NCI-H2227 (cell line): ENCODE measurements around the gene TBCD.

Source experiments
- DNase-seq: peaks from one replicate; lab custom pipeline; 2025; ENCODE audit not compliant: unreplicated experiment; lab: John Stamatoyannopoulos, UW

The TBCD gene

DNA sequence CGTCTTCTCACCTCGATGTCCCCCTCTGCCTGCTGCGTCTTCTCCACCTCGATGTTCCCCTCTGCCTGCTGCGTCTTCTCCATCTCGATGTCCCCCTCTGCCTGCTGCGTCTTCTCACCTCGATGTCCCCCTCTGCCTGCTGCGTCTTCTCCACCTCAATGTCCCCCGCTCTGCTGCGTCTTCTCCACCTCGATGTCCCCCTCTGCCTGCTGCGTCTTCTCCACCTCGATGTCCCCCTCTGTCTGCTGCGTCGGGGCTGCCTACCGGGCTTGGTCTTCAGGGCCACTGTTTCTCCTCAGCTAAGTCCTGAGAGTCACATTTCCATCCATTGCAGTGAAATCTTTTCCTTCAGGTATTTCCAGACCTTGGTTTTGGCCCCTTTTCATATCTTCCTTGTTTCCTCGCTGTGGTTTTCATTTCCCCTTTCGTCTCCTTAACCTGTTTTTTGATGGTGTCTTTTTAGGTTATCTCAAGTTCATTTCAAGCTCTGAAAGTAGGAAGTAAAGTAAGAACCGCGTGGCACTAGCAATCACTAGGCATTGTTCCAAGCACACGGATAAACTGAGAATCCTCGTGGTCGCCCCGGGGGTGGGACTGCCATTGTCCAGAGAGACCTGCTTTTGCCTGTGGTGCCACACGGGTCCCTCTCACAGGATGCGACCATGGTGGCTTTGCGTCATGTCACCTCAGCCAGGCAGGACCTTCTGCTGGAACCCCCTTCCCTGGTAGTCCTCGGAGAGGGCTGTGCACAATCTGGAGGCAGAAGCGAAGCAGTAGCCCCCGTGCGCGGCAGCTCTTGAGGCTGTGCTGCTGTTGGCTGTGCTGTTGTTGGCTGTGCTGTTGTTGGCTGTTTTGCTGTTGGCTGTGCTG, 97.4 kb downstream of the TBCD start:
- no peak for DNase-seq

DNA sequence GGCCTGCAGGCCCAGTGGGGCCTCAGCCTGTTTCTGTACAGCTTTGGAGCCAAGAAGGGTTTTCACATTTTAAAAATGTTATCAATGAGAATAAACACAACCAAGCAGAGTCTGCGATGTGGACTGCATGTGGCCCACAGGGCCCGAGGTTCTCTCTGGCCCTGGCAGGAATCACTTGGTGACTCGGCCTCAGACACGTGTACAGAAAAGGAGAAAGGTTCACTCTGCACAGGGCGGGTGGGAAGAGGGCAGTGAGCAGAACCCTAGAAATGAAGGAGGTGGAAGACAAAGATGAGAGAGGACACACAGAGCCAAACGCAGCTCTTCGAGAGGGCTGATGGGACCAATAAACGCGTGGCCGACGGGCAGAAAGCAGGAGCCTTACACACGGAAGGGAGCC, 99.5 kb downstream of the TBCD start:
- DNase-seq = no peak

DNA sequence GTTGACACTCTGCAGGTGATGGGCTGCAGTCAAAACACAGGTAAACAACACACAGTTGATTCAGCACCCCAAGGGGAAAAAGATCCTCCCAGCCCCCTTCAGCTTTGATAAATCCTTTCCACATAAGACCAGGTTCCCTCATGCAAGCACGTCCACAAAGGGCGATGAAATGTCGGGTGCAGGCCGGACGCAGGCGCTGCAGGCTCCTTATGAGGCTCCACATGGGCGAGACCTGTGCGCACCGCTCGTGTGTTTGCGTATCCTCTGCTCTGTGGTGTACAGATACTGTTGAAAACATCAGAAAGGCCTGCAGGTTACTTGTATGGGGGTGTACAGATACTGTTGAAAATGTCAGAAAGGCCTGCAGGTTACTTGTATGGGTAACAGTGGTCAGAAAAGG, 102.4 kb downstream of the TBCD start:
- DNase-seq = no peak

DNA sequence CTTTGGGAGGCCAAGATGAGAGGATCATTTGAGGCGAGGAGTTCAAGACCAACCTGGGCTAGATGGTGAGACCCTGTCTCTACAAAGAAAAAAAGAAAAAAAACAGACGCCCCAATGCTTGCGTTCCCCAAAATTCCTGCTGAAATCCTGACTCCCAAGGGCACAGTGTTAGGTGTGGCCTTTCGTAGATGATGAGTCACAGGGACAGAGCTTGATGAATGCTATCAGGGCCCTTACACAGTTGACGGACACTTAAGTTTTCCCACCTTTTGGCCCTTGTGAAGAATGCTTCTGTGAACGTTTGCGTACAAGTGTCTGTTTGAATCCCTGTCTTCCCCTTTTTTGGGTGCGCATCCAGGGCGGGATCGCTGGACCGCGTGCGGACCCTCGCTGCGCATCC, 104.5 kb downstream of the TBCD start:
- no peak for DNase-seq

DNA sequence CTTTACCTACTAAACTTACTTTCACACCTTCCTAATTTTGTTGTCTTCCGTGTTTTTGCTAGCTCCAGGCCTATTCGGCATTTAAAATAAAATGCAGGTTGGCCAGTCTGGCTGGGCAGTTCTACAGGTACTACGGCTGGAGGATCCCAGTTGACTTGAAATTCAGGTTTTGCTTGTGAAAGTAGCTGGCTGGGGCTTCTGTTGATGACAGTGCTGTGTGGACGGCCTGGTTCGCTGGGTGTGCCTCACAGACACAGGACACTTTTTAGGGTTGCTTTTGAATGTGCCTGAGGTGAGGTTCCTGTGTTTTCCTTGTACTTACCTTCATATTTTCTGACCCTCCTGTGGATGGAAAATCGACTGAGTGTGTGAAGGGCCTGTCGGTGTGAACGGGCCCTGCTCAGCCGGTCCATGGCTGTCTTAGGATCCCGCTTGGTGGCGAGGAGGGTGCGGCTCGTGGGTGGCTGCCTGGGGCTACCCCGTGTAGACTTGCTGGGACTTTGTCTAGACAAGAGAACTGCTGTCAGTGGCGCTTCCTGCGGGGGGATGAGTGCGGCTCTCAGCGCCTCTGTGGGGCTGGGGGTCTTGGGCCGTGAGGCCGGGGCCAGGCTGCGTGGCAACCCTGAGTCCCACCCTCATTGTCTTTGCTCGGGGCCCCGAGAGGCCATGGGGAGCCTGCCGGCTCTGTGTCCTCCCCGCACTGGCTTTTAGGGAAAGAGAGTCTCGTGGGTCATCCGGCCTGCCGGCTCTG, 106.7 kb downstream of the TBCD start:
- no peak for DNase-seq

DNA sequence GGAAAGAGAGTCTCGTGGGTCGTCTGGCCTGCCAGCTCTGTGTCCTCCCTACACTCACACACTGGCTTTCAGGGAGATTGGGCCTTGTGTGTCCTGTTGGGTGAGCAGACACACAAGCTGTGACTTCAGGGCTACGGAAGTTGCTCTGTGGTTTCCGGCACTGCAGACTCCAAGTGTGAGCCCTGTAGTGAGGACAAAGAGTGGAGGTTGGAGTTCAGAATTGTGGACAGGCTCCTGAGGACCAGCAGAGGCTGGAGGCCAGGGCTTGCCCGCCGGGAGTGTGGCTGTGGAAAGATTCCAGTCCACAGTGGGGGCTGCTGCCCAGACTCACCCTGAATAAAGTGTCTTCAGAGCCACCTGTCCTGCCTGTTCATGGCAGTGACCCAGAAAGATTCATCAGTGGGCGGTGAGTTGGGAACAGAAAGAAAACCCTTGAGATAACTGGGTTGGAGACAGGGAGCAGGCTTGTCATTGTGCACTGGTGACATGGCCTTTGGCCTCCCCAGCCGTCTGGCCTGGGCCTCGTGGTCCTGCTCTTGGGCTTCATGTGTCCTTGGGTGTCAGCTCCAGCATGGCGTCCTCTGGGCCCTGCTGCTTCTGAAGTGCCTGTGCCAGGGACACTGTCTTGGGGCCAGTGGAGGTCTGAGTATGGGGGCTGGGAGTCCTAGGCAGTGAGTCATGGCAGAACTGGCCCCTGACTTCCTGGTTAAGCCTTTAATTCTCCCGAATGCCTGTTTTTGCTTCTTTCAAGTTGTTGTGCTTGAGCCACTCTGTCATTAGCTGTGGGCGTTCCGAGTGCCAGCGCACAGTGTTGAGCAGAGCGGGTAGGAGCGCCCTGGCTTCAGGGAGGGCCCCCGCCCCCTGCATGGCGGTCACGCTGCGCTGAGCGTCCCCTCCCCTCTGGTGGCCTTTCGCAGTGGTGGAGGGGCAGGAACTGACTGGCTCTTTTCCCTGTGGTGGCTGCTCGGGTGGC, 107.9 kb downstream of the TBCD start:
- peak; percentile 81 for DNase-seq

DNA sequence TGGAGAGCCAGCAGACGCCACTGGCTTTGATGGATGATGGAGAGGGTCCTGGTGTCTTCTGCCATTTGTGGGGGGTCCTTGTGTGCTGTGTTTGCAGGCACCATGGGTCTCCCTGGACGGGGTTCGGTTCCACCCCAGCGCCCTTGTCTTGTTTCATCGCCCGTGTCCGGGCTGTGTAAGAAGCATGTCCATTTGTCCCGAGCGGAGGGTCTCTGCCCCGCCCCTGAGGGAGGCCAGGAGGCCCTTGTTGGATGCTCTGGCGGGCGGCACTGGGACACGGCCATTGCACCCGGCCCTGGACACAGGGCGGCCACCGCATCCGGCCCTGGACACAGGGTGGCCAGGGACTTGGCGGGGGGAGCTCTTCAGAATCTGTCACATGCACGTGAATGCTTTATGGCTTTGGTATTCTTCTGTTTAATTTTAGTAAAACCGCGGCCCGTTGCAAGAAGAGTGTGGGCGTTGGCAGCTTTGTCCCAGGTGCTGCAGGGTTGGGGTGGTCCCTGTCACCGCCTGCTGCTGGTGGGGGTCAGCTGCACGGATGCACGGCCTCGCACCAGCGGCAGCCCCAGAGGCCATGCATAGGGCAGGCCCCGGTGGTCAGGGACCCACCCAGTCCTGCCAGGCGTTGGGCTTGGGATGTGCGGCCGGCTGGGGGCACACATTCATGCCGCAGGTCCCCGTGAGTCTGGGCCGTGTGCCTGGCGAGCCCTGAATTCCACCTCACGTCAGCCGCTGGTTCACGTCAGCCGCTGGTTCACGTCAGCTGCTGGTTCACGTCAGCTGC, 108.9 kb downstream of the TBCD start:
- no peak for DNase-seq

DNA sequence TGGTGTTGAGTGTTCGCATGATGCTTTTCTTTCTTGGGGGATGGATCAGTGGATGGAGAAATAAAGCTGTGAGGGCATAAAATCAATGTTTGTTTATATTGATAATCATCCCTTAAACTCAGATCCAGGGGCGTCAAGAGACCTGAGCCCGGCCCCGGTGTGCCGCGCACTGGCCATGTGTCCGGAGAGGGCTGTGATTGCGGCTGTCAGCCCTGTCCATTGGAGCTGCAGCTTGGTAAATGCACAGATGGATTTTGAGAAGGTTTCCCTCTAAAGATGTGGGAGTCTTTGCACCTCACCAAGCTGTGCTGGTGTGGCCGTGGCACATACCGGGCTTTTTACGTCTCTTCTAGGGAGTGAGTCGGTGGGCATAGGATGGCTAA, 109.5 kb downstream of the TBCD start:
- no peak for DNase-seq

DNA sequence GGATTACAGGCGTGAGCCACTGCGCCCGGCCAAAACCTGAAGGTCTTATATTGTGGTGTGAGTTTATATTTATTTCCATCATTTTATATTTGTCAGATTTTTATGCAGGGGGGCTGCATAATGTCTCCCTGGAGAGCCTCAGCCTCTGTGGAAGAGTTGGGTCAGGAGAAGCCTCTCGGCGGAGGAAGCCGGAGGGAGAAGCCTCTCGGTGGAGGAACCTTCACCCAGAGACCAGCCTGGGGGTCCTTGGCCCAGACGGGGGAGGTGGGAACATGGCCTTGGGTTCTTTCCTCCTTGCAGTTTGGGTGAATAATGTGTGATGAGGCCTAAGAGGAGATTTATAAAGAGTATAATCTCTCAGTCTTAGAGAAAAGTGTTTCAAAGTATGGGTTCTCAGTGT, 110.3 kb downstream of the TBCD start:
- no peak for DNase-seq

DNA sequence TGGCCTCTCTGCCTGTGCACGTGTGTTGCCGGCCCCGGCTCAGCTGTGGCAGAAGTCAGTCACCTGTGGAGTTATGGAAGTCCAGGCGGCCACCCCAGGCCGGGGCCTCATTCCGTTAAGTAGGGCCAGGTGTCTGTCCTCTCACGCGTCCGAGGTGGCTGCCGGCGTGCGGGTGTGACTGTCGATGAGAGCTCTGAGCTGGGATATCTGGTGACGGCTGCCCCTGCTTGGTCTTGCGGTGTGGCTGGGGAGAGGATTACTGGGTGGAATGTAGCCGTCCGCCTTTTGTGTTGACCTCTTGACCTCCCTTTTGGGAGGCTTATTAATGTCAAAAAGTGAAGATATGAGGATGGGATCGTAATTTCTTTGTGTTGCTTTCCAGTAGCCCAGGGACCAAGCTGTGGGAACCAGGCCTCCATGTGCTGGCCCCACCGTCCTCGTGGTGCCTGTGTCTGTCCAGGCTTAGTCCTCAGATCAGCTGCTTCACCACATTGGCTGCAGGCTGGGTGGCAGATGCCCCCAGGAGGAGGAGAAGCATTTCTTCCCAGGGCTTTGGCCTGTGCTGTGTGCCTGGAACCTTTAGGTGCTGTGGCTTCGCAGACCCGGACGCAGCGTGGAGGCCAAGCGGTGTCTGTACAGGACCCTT, 111.0 kb downstream of the TBCD start:
- DNase-seq = no peak

DNA sequence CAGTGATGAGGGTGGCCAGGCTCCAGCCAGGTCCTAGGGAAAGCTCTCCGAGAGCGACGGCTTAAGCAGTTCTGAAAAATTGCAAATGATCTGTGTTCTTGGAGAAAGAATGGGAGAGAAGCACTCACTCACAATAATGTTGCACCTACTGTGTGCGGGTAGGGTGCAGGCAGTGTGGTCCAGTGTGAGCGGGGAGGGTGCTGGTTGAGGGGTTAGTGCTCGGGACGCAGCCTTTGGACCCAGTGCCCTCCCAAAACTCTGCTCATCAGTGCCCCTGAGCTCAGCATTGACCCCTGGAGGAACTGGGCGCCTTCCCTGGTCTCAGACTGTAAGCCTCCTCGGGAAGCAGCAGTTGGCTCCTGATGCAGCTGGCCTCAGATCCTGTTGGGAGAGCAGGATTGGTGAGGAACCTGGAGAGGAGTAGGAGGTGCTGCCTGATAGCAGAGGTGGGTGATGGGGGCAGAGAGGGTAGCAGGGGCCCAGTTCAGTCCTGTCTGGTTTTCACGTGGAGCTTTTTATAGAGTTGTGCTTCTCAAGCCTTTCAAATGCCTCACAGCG, 111.6 kb downstream of the TBCD start:
- no peak for DNase-seq

DNA sequence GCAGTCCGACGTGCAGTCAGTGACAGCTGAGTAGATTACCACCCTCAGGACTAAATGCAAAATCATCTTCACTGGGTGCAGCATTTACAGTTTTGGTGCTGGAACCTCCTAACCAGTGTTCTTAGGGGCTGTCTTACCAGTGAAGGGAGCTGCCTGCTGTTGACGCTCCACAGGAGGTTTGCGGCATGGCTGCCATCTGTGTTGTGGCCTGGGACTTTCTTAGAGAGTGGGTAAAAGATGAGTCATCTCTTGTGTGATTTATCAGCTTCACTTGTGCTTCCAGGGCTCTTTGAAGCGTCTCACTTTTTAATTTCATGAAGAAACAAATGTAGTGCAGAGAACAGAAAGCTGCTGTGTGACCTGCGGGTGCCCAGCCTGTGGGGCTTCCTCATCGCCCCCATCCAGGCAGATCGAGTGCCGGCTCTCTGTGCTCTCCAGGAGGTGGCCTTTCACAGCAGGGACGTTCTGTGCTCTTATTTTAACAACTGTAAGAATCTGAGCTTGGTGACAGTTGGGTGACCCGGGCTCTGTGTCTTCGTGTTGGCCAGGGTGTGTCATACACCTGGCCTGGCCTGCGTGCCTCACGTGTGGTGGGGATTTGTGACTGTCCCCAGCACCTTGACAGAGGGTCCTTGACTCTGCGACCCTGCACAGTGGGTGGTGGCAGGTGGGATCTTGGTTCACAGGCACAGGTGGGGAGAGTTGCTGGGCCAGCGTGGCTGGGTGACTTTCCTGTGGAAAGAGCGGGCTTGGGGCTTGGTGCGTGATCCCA, 112.3 kb downstream of the TBCD start:
- peak; percentile 26 for DNase-seq

DNA sequence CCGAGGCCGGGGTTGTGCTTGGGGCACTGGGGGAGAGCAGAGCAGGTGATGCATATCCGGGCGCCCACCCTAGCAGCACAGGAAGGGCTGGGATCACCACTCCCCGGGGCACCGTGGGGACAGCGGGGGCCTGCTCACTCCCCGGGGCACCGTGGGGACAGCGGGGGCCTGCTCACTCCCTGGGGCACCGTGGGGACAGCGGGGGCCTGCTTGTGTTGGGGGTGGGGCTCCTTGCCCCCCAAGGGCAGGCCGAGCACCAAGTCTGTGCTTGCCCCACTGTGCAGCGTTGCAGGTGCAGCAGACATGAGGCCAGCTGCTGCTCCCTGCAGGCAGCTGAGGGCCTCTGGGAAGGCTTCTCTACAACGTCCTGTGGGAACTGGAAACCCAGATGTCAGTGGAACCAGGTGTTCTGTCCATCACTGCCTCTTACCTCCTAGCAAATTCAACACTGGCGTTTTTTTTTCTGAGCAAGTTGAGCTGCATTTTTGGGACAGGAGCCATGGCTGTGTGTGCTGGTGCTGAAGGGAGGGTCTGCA, 112.9 kb downstream of the TBCD start:
- no peak for DNase-seq

DNA sequence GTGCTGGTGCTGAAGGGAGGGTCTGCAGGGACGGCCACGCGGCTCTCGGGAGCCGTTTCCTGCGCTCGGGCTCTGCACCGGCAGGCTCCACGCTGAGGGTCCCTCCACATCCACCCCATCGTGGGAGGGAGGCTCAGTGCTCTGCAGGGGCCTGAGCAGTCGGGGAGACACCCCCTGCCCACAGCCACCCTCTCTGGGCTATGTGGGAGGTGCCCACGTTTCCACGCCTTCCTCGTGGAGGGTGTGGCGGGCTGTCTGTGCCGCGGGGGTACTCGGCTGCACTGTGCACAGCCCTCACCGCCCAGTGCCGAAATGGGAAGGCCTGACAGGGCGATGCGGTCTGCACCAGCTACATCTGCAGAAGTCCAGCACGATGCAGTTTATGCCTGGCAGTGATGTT, 113.4 kb downstream of the TBCD start:
- DNase-seq = no peak

DNA sequence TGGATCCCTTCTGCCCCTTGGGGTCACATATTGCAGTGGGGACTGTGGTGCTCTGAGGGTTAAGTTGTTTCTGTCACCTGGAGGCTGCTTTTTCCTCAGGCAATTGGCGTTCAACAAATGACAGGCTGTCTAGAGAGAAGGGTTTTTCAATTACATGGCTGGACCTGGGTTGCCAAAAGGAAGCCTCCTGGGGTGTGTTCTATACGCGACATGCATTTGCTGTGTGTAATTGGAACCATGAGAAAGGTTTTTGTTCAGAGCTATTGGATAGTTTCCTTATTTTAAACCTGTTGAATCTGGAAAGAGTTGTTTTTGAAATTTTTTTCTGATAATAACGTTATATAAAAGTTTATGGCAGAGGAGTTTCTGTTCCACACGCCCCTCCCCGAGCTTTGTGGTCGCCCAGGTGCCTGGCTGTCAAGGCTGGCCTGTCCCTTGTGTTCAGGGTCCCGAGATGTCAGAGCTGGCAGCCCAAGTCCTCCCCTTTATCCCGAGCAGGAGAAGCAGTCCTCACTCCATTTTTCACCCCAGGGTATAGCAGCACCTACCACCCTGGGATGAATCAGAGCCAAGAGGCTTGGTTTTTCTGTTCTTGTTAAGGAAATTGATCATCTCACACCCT, 114.0 kb downstream of the TBCD start:
- DNase-seq = peak; percentile 65

DNA sequence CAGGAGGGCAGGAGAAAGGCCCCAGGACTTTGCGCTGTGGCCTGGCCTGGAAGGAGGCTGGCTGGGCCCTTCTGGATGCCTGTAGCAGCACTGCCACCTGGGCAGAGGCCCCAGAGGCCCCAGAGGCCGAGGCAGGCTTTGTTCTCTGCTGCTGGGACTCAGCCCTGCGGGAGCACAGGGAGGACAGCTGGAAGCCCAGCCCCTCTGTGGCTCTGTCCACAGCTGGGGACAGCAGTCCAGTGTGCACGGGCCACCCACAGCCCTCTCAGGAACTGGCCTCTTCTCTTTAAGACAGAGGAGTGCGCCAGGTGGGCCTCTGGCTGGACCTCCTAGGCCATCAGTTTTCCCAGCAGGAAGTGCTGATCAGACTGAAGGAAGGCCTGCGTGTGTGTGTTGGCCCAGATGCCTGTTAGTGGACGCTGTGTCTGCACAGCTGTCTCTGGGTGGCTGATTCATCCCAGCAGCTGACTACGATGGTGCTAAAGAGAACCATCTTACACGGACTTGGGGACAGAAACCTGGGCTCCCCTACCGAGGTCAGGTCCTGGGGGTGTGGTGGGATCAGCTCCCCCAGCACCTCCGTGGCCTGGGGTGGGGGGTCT, 114.8 kb downstream of the TBCD start:
- peak; percentile 23 for DNase-seq

DNA sequence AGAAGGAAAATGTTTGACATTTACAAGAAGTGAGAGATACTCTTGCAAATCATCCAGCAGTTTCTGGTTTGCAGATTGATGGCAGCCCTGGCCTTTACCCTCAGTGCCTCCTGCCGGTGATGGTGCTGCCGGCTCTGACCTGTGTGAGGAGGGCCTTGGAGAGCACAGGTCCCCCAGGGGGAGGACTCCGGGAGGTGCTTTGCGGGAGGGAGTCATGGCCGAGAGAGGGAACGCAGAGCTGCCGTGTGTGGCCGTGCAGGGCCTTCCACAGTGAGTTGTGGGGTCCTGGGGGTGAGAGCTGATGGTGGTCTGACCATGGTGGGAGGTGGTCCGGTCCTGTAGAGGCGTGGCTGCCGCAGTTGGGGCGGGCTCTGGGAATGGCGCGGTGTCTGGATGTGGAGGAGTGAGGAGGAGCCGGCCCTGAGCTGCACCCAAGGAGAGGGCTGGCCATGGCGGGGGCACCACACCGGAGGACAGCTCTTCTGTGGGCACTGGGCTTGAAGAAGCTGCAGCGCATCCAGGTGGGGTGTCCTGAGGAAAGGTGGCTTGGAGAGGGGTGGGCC, 116.0 kb downstream of the TBCD start:
- no peak for DNase-seq
